MCF 10A (cell line): ENCODE measurements around the gene PITPNM3. TPM values are rescaled to one million over a fixed set of nuclear protein-coding genes. Genes with fewer than 3 reads are reported as not detected.

ENCODE experiments used
- BruUV-seq: library from RNA; stranded (reverse); fragments of 400-500 nt; replicated peaks from 2 replicates; lab custom pipeline; 2021; lab: Mats Ljungman, UMichigan
- CTCF ChIA-PET: fragments of 300-600 bp; sonication (Branson Sonifier 250); formaldehyde crosslinking; extraction: SDS; loops from one replicate; lab custom pipeline; 2021; ENCODE audit warnings: antibody characterized with exemption, inconsistent platforms; lab: Yijun Ruan, JAX
- POLR2A ChIA-PET: fragments of 300-600, 350-650 bp; sonication (Branson Sonifier 250); formaldehyde crosslinking; extraction: SDS; loops from one replicate; lab custom pipeline; 2020; ENCODE audit warnings: antibody characterized with exemption, inconsistent platforms; lab: Yijun Ruan, JAX
- DNase-seq: peaks from one replicate; pipeline ENCODE4 v3.0.0-alpha.2; 2018; ENCODE audit not compliant: unreplicated experiment
- H3K27ac Mint-ChIP-seq: one replicate; pipeline ENCODE4 v1.8.0; 2022; ENCODE audit warnings: mild to moderate bottlenecking, low read depth, mixed read lengths; ENCODE audit not compliant: unreplicated experiment
- H3K27me3 Mint-ChIP-seq: one replicate; pipeline ENCODE4 v1.8.0; 2022; ENCODE audit warnings: mixed read lengths; ENCODE audit not compliant: insufficient read depth, unreplicated experiment
- H3K36me3 Mint-ChIP-seq: one replicate; pipeline ENCODE4 v1.8.0; 2022; ENCODE audit warnings: mild to moderate bottlenecking, moderate library complexity, mixed read lengths; ENCODE audit not compliant: insufficient read depth, unreplicated experiment
- H3K4me1 Mint-ChIP-seq: one replicate; pipeline ENCODE4 v1.8.0; 2022; ENCODE audit warnings: mixed read lengths; ENCODE audit not compliant: insufficient read depth, unreplicated experiment
- H3K4me3 Mint-ChIP-seq: one replicate; pipeline ENCODE4 v1.8.0; 2022; ENCODE audit warnings: mild to moderate bottlenecking, moderate library complexity, mixed read lengths; ENCODE audit not compliant: unreplicated experiment
- H3K9me3 Mint-ChIP-seq: one replicate; pipeline ENCODE4 v1.8.0; 2022; ENCODE audit warnings: mixed read lengths; ENCODE audit not compliant: unreplicated experiment
- intact Hi-C: fragments of 100-400 bp; cut with micrococcal nuclease; formaldehyde crosslinking; loops from 2 replicates; pipeline ENCODE4 v1.14.1; 2022
- total RNA-seq: library from RNA; stranded (reverse); gene quantifications from 2 replicates; pipeline ENCODE4 v1.2.3, GENCODE V29; 2022
- TF ChIP-seq, protein P1 (sequence below): fragments of 200-600 bp; IDR thresholded peaks from one replicate; pipeline ENCODE4 v1.8.0; 2022; ENCODE audit warnings: antibody characterized with exemption, mild to moderate bottlenecking; ENCODE audit not compliant: unreplicated experiment

PITPNM3 gene
- total RNA-seq, 1 experiment from 2014 or later, result 22.8 TPM

DNA sequence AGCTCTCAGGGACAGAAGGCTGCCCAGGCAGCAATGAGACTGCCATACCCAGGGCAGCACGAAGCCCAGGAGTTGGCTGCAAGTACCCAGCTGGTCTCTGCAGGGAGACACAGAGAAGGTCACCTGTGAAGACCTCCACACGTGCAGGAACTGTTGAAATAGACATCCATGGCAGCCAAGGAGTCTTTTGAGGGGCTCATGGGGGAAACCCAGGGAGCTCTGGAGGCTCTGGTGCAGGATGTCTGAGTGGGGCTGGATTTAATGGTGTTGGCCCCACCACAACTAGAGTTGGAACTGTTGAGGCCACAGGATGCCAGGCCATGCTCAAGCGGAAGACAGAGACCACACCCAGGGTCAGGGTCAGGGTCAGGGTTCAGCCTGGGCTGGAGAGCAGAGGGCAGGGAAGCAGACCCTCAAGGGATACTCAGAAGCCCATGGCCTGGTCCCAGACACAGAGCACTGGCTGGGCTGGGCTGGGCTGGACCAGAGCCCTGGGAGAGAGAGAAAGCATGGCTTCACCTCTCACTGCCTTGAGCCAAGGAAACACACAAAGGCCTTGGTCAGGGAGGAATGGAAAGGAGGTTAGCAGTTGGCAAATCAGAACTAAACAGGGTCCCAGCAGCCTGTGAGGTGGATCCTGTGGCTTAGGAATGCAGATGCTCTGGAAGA lies 21.4 kb downstream of the PITPNM3 start:
- intact Hi-C loops, result no loop called here
- TF ChIP-seq, protein P1, sequence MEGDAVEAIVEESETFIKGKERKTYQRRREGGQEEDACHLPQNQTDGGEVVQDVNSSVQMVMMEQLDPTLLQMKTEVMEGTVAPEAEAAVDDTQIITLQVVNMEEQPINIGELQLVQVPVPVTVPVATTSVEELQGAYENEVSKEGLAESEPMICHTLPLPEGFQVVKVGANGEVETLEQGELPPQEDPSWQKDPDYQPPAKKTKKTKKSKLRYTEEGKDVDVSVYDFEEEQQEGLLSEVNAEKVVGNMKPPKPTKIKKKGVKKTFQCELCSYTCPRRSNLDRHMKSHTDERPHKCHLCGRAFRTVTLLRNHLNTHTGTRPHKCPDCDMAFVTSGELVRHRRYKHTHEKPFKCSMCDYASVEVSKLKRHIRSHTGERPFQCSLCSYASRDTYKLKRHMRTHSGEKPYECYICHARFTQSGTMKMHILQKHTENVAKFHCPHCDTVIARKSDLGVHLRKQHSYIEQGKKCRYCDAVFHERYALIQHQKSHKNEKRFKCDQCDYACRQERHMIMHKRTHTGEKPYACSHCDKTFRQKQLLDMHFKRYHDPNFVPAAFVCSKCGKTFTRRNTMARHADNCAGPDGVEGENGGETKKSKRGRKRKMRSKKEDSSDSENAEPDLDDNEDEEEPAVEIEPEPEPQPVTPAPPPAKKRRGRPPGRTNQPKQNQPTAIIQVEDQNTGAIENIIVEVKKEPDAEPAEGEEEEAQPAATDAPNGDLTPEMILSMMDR, result no peak
- CTCF ChIA-PET, result interaction anchor here (1.0 kb wide), 1 partner anchor 18 kb away, joined by 4 read pairs; no protein-coding TSS in a partner anchor
- BruUV-seq, result no TSS peak
- no peaks in the 10 kb centered on the region for H3K27me3 Mint-ChIP-seq
- peaks cover 37% of the 10 kb centered on the region for H3K36me3 Mint-ChIP-seq
- POLR2A ChIA-PET, result no interaction called here
- no peaks in the 10 kb centered on the region for H3K9me3 Mint-ChIP-seq
- no peak for DNase-seq
- no peak overlapping the region for H3K4me3 Mint-ChIP-seq
- no peaks in the 10 kb centered on the region for H3K4me1 Mint-ChIP-seq
- H3K27ac Mint-ChIP-seq, result no peak overlapping the region

DNA sequence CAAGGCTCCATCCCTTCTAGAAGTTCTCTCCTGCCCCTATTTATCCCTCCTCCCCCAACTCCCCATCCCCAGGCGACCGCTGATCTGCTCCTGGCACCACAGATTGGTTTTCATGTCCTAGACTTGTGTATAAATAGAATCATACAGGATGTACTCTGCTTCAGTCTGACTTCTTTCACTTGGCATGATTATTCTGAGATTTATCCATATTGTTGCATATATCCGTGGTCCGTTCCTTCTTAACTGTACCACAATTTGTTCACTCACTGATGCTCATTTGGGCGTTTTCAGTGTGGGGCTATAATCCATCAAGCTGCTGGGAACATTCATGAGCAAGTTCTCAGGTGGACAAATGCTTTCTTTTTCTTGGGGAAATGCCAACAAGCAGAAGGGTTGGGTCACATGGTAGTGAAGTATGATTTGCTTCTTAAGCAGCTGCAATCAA lies 23.9 kb downstream of the PITPNM3 start:
- H3K36me3 Mint-ChIP-seq, result peaks cover 41% of the 10 kb centered on the region
- no TSS peak for BruUV-seq
- H3K9me3 Mint-ChIP-seq, result no peaks in the 10 kb centered on the region
- TF ChIP-seq, protein P1, result no peak
- intact Hi-C loops, result no loop called here
- H3K27me3 Mint-ChIP-seq, result no peaks in the 10 kb centered on the region
- no peaks in the 10 kb centered on the region for H3K4me1 Mint-ChIP-seq
- ChIA-PET CTCF (interaction anchor here (1.1 to 1.3 kb wide), 2 partner anchors 23 to 25 kb away, joined by 4 to 5 read pairs; no protein-coding TSS in a partner anchor), POLR2A (interaction anchor here (1.2 to 1.5 kb wide), 2 partner anchors 59 to 107 kb away, joined by 3 to 5 read pairs; a partner anchor contains a TSS)
- no peak overlapping the region for H3K27ac Mint-ChIP-seq
- DNase-seq, result no peak
- no peak overlapping the region for H3K4me3 Mint-ChIP-seq

DNA sequence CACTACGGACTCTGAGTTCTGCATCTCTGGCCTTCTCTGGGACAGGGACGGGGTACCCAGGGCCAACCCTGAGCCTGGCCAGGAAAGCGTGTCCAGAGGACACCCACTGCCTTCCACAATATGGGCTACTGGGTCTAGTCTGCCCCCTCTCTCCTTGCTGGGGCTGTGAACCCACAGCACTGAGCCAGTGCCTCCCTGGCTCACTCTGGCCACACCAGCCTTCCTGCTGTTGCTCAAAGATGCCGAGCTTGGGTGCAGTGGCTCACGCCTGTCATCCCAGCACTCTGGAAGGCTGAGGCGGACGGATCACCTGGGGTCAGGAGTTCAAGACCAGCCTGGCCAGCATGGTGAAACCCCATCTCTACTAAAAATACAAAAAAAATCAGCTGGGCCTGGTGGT lies 24.8 kb downstream of the PITPNM3 start:
- no peaks in the 10 kb centered on the region for H3K27me3 Mint-ChIP-seq
- intact Hi-C loops, result no loop called here

More for the DNA sequence above, 24.8 kb downstream of the PITPNM3 start:
- no peak for DNase-seq
- H3K9me3 Mint-ChIP-seq, result no peaks in the 10 kb centered on the region
- TF ChIP-seq, protein P1, result no peak
- no peaks in the 10 kb centered on the region for H3K4me1 Mint-ChIP-seq
- ChIA-PET CTCF (interaction anchor here (1.3 kb wide), 1 partner anchor 24 kb away, joined by 5 read pairs; no protein-coding TSS in a partner anchor), POLR2A (interaction anchor here (1.2 to 1.5 kb wide), 3 partner anchors 59 to 108 kb away, joined by 3 to 5 read pairs (median 3); a partner anchor contains a TSS)
- no peak overlapping the region for H3K27ac Mint-ChIP-seq
- no peak overlapping the region for H3K4me3 Mint-ChIP-seq
- peaks cover 33% of the 10 kb centered on the region for H3K36me3 Mint-ChIP-seq
- BruUV-seq, result no TSS peak
